HS-5 (cell line): Measurements from ENCODE around the gene NARS2.
A peak's percentile ranks its signal among the peaks of the same experiment; 100 is the strongest.

Source experiments
- DNase-seq: peaks from one replicate; pipeline ENCODE4 v3.0.0-alpha.2; 2012; ENCODE audit warnings: low read depth

The NARS2 gene

GRCh38 chr11:78432058-78432515 is 142.6 kb downstream of the NARS2 start:
- DNase-seq, result no peak

GRCh38 chr11:78429660-78430059 is 145.0 kb downstream of the NARS2 start:
- DNase-seq, result no peak

- no peak for DNase-seq
Measured at GRCh38 chr11:78429209-78429608, 145.5 kb downstream of the NARS2 start.

GRCh38 chr11:78428773-78429172 is 145.9 kb downstream of the NARS2 start:
- no peak for DNase-seq

- DNase-seq, result no peak
Measured at GRCh38 chr11:78428266-78428636, 146.4 kb downstream of the NARS2 start.

- no peak for DNase-seq
Measured at GRCh38 chr11:78427615-78428265, 146.9 kb downstream of the NARS2 start.

- no peak for DNase-seq
Measured at GRCh38 chr11:78426845-78427244, 147.8 kb downstream of the NARS2 start.

- DNase-seq, result no peak
Measured at GRCh38 chr11:78425399-78426070, 149.1 kb downstream of the NARS2 start.

- DNase-seq, result no peak
Measured at GRCh38 chr11:78424334-78425270, 150.1 kb downstream of the NARS2 start.

- no peak for DNase-seq
Measured at GRCh38 chr11:78423241-78423640, 151.4 kb downstream of the NARS2 start.

- DNase-seq, result no peak
Measured at GRCh38 chr11:78420796-78421209, 153.9 kb downstream of the NARS2 start.

- no peak for DNase-seq
Measured at GRCh38 chr11:78420255-78420764, 154.4 kb downstream of the NARS2 start.

GRCh38 chr11:78419327-78419726 is 155.3 kb downstream of the NARS2 start:
- peak; percentile 92 for DNase-seq

GRCh38 chr11:78418584-78419211 is 156.0 kb downstream of the NARS2 start:
- DNase-seq, result no peak

GRCh38 chr11:78417888-78418583 is 156.6 kb downstream of the NARS2 start:
- DNase-seq, result no peak

GRCh38 chr11:78417175-78417887 is 157.3 kb downstream of the NARS2 start, which contains the start of gene GAB2:
Gene GAB2, minus strand, starts transcription at chr11:78417820. Its CDS starts 100 bp downstream, at chr11:78417720.
- no peak for DNase-seq

GRCh38 chr11:78416285-78417174 is 158.1 kb downstream of the NARS2 start:
- DNase-seq, result no peak

- no peak for DNase-seq
Measured at GRCh38 chr11:78415338-78415737, 159.3 kb downstream of the NARS2 start.

GRCh38 chr11:78414321-78415051 is 160.2 kb downstream of the NARS2 start:
- no peak for DNase-seq
